ENCODE results near the gene PDLIM4. TPM values are rescaled to one million over a fixed set of nuclear protein-coding genes. Genes with fewer than 3 reads are reported as not detected.

The PDLIM4 gene
- total and polyA plus RNA-seq, 2 donors = 10.0 to 38.4 TPM

DNA sequence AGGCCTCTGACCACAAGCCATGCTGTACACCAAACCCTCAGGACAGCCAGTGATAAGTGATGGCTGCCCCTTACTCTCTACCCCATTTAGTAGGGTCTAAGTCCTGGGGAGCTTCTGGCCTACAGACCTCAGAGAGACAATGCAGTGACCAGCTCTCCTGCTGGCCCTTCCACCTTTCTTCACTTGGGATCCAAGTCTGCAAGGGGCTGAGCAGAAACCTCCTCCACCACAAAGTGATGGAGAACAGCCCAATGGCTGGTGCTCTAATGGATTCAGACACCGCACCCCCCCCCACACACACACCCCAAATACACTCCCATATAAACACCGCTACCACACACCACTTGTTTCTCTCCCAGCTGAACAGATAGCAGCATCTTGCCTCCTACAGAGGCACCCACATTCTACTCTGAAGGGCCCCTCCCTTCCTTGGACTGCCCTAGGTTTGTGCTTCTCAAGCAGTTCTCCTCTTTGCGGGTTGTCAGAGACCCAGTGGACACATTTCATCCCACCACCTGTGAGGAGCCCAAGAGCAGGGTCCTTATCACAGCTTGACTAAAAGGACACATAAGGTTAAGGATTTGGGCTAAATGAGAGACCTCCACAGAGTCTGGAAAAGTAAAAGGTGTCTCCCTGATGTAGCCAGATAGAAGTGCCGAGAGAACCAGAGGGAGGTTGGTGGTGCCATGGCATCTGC lies 1.3 kb upstream of the PDLIM4 start:
- H3K27me3 ChIP-seq (ENCODE audit: control insufficient read depth in 2 of 2, insufficient read depth in 1 of 2, low read length in 1 of 2) = peaks cover 2 to 40% of the 10 kb centered on the region in 2 donors
- over 99% methylated on average over 4 of the region's 4 CpGs for WGBS
- peaks cover 0 to 12% of the 10 kb centered on the region in 2 donors for H3K4me1 ChIP-seq (ENCODE audit: control insufficient read depth in 2 of 2, insufficient read depth in 2 of 2, low read length in 2 of 2)
- no peak for DNase-seq (ENCODE audit: low read depth in 6 of 9, low spot score in 9 of 9)
- no peak overlapping the region for H3K27ac ChIP-seq (ENCODE audit: low read depth in 1 of 2, low read length in 1 of 2)
- no peaks in the 10 kb centered on the region for H3K9me3 ChIP-seq (ENCODE audit: control insufficient read depth in 2 of 2, insufficient read depth in 1 of 2, low read length in 1 of 2)
- no peak overlapping the region for H3K4me3 ChIP-seq (ENCODE audit: low read length in 2 of 2)
- H3K36me3 ChIP-seq (ENCODE audit: control insufficient read depth in 2 of 2, insufficient read depth in 2 of 2, low read length in 1 of 2) = no peaks in the 10 kb centered on the region

DNA sequence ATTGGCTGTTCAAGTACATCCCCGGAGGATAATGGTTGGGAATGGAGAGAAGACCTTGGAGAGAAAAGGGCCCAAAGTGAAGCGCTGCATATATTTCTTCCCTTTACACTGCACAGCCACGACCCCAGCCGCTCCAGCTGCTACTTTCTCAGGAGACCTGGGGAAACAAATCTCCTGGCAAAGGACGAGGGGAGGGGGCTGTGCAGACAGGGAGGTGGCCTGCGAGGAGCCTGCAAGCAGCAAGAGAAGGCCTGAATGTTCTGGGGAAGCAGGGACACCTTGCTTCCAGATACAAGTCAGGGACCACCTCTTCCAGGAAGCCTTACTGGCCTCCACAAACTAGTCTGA lies 739 bp upstream of the PDLIM4 start:
- no peak overlapping the region for H3K4me3 ChIP-seq (ENCODE audit: low read length in 2 of 2)
- H3K4me1 ChIP-seq (ENCODE audit: control insufficient read depth in 2 of 2, insufficient read depth in 2 of 2, low read length in 2 of 2) = peaks cover 0 to 14% of the 10 kb centered on the region in 2 donors
- no peak for DNase-seq (ENCODE audit: low read depth in 6 of 9, low spot score in 9 of 9)
- WGBS = 97% methylated on average over 6 of the region's 6 CpGs
- no peaks in the 10 kb centered on the region for H3K9me3 ChIP-seq (ENCODE audit: control insufficient read depth in 2 of 2, insufficient read depth in 1 of 2, low read length in 1 of 2)
- peaks cover 2 to 40% of the 10 kb centered on the region in 2 donors for H3K27me3 ChIP-seq (ENCODE audit: control insufficient read depth in 2 of 2, insufficient read depth in 1 of 2, low read length in 1 of 2)
- H3K27ac ChIP-seq (ENCODE audit: low read depth in 1 of 2, low read length in 1 of 2) = no peak overlapping the region
- H3K36me3 ChIP-seq (ENCODE audit: control insufficient read depth in 2 of 2, insufficient read depth in 2 of 2, low read length in 1 of 2) = no peaks in the 10 kb centered on the region

DNA sequence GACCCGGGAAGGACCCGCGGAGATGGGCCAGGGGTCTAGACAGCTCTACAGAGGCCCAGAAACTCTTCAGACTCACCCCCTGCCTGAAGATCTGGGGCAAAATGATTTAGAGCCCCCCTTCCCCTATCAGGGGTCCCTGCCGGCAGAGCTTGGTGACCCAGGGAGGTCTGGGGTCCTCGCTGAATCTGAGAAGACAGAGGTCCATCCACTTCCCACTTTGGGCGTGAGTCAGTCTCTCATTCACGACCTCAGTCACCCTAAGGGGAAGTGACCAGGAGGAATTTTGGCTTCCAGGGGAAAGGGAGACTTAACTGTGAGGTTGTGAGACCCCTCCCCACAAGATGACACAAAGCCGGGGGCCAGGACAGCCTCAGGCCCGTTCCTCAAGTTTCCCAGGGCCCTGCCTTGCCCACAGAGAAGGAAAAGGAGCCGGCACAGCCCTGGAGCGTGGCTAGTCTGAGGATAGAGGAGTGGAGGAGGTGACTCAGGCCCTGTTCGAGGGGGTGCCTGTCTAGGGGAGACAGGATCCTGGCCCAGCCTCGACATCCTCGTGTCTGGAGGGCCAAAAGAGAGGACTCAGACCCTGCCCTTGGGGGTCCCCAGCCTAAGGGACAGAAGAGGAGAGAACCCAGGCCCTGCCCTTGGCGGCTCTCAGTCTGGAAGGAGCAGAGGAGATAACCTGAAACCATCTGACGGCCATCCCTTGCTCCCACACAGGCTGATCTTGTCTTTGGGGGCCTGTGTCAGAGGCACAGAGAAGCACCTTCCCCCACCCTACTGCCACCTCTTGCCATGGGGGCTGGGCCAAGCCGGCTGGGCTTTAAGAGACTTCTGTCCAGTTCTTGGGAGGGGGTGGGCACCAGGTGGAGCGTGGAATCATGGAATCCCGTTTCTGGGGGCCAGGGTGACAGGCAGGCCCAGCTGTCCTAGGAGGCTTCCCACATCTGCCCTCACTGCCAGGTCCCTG lies 889 bp downstream of the PDLIM4 start:
- WGBS = 88% methylated on average over 19 of the region's 19 CpGs
- H3K4me3 ChIP-seq (ENCODE audit: low read length in 2 of 2) = peak overlapping the region; percentile 36 to 40
- no peak for DNase-seq (ENCODE audit: low read depth in 6 of 9, low spot score in 9 of 9)

DNA sequence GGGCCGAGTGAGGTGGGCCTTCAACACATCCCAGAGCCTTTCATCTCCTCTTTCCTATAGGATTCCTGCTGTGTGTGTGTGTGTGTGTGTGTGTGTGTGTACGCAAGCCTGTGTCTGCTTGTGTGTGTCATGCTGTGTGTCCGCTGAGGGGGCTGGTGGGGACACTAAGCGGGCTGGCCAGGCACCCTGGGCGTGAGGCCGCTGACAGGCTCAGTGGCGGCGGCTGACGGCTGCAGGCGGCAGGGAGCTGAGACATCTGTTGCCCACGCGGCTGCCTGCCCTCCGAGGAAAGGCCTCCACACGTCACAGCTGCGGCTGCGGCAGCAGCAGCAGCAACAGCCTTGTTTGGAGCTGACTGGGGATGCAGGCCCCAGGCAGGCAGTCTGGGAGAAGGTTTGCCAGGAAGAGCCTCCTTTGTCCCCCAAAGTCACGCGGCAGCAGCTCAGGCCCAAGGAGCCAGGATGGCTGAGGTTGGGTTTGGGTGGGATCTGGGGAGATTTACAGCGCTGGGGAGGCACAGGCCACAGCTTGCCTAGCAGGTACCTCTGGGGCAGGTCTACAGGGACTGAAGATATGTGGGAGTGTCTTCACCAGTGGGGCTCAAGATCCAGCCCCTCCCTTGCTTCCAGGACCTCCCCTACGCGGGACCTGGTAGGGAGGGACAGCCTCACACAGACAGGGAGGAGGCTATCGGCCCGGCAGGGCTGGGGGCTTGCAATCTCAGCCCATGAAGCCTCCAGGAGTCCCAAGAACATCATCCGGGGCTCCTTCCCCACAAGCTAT lies 1.8 kb downstream of the PDLIM4 start:
- WGBS = 92% methylated on average over 24 of the region's 24 CpGs
- H3K4me1 ChIP-seq (ENCODE audit: control insufficient read depth in 2 of 2, insufficient read depth in 2 of 2, low read length in 2 of 2) = peaks cover 0 to 12% of the 10 kb centered on the region in 2 donors
- H3K4me3 ChIP-seq (ENCODE audit: low read length in 2 of 2) = no peak overlapping the region

More for the DNA sequence above, 889 bp downstream of the PDLIM4 start:
- H3K9me3 ChIP-seq (ENCODE audit: control insufficient read depth in 2 of 2, insufficient read depth in 1 of 2, low read length in 1 of 2) = no peaks in the 10 kb centered on the region
- H3K36me3 ChIP-seq (ENCODE audit: control insufficient read depth in 2 of 2, insufficient read depth in 2 of 2, low read length in 1 of 2) = no peaks in the 10 kb centered on the region
- peak overlapping the region; percentile 46 to 80 for H3K27ac ChIP-seq (ENCODE audit: low read depth in 1 of 2, low read length in 1 of 2)
- peaks cover 2 to 40% of the 10 kb centered on the region in 2 donors for H3K27me3 ChIP-seq (ENCODE audit: control insufficient read depth in 2 of 2, insufficient read depth in 1 of 2, low read length in 1 of 2)
- peaks cover 0 to 12% of the 10 kb centered on the region in 2 donors for H3K4me1 ChIP-seq (ENCODE audit: control insufficient read depth in 2 of 2, insufficient read depth in 2 of 2, low read length in 2 of 2)

DNA sequence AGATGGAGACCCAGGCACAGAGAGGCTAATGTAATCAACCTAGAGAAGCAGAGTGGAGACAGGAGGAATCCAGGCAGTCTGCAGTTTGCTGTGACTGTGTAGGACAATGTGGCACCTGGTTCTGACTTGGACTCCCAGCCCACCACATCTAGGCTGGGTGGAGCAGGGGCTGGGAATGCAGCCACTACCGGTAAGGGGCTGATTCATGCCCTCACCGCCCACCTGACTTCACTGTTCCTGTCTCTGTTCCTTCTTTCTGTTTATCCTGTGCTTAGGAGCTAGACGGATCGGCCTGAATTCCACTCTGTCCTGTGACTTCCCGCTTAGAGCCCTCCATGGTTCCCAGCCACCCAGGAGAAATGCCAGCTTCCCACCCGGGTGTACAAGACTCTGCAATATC lies 2.6 kb downstream of the PDLIM4 start:
- H3K36me3 ChIP-seq (ENCODE audit: control insufficient read depth in 2 of 2, insufficient read depth in 2 of 2, low read length in 1 of 2) = no peaks in the 10 kb centered on the region
- no peaks in the 10 kb centered on the region for H3K9me3 ChIP-seq (ENCODE audit: control insufficient read depth in 2 of 2, insufficient read depth in 1 of 2, low read length in 1 of 2)
- WGBS = 78% methylated on average over 6 of the region's 6 CpGs
- peak overlapping the region in 1 of 2 donors; percentile 19 for H3K27ac ChIP-seq (ENCODE audit: low read depth in 1 of 2, low read length in 1 of 2)
- H3K27me3 ChIP-seq (ENCODE audit: control insufficient read depth in 2 of 2, insufficient read depth in 1 of 2, low read length in 1 of 2) = peaks cover 2 to 40% of the 10 kb centered on the region in 2 donors
- no peak for DNase-seq (ENCODE audit: low read depth in 6 of 9, low spot score in 9 of 9)
- H3K4me3 ChIP-seq (ENCODE audit: low read length in 2 of 2) = no peak overlapping the region
- H3K4me1 ChIP-seq (ENCODE audit: control insufficient read depth in 2 of 2, insufficient read depth in 2 of 2, low read length in 2 of 2) = peaks cover 0 to 12% of the 10 kb centered on the region in 2 donors

More for the DNA sequence above, 1.8 kb downstream of the PDLIM4 start:
- DNase-seq (ENCODE audit: low read depth in 6 of 9, low spot score in 9 of 9) = no peak
- H3K27ac ChIP-seq (ENCODE audit: low read depth in 1 of 2, low read length in 1 of 2) = peak overlapping the region; percentile 46 to 80
- H3K9me3 ChIP-seq (ENCODE audit: control insufficient read depth in 2 of 2, insufficient read depth in 1 of 2, low read length in 1 of 2) = no peaks in the 10 kb centered on the region
- H3K36me3 ChIP-seq (ENCODE audit: control insufficient read depth in 2 of 2, insufficient read depth in 2 of 2, low read length in 1 of 2) = no peaks in the 10 kb centered on the region
- peaks cover 2 to 40% of the 10 kb centered on the region in 2 donors for H3K27me3 ChIP-seq (ENCODE audit: control insufficient read depth in 2 of 2, insufficient read depth in 1 of 2, low read length in 1 of 2)

DNA sequence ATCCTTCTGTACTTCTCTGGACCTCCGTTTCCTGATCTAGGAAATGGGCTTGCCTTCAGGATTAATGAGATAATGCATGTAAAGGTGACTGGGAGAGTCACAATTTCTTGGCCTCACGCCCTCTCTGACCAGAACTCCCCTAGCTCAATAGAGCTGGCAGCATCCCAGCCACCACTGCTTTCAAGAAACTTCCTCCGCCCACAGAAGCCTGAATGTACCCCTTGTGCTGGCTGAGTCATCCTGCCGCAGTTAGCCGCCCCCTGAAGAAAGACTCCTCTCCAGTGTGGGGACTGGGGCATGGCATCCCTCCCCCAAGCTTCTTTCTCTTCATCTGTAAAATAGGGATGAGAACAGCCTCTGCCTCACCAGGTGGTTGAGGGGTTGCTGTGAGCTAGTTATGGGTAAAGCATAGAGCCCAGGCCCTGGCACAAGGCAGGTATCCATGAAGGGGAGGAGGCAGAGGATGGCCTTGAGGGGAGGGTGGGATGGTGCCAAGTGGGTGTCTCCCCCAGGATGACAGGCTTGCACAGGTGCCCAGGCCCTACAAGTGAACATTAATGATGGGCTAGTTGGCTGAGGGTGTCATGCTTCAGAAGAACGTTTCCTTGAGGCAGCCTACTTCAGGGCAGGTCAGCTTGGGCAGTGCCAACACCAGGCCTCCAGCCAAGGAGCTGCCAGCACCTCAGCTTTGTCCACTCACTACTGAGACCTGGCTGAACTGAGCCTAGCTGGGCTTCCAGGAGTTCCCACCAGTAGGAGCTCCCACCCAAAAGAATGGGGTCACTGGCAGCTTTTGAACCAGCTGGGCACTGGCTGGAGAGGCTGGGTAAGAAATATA lies 3.4 kb downstream of the PDLIM4 start:
- peaks cover 0 to 12% of the 10 kb centered on the region in 2 donors for H3K4me1 ChIP-seq (ENCODE audit: control insufficient read depth in 2 of 2, insufficient read depth in 2 of 2, low read length in 2 of 2)
- no peak overlapping the region for H3K4me3 ChIP-seq (ENCODE audit: low read length in 2 of 2)
- peaks cover 2 to 36% of the 10 kb centered on the region in 2 donors for H3K27me3 ChIP-seq (ENCODE audit: control insufficient read depth in 2 of 2, insufficient read depth in 1 of 2, low read length in 1 of 2)
- no peak overlapping the region for H3K27ac ChIP-seq (ENCODE audit: low read depth in 1 of 2, low read length in 1 of 2)
- WGBS = 33% methylated on average over 6 of the region's 6 CpGs
- no peaks in the 10 kb centered on the region for H3K9me3 ChIP-seq (ENCODE audit: control insufficient read depth in 2 of 2, insufficient read depth in 1 of 2, low read length in 1 of 2)
- DNase-seq (ENCODE audit: low read depth in 6 of 9, low spot score in 9 of 9) = no peak
- H3K36me3 ChIP-seq (ENCODE audit: control insufficient read depth in 2 of 2, insufficient read depth in 2 of 2, low read length in 1 of 2) = no peaks in the 10 kb centered on the region

DNA sequence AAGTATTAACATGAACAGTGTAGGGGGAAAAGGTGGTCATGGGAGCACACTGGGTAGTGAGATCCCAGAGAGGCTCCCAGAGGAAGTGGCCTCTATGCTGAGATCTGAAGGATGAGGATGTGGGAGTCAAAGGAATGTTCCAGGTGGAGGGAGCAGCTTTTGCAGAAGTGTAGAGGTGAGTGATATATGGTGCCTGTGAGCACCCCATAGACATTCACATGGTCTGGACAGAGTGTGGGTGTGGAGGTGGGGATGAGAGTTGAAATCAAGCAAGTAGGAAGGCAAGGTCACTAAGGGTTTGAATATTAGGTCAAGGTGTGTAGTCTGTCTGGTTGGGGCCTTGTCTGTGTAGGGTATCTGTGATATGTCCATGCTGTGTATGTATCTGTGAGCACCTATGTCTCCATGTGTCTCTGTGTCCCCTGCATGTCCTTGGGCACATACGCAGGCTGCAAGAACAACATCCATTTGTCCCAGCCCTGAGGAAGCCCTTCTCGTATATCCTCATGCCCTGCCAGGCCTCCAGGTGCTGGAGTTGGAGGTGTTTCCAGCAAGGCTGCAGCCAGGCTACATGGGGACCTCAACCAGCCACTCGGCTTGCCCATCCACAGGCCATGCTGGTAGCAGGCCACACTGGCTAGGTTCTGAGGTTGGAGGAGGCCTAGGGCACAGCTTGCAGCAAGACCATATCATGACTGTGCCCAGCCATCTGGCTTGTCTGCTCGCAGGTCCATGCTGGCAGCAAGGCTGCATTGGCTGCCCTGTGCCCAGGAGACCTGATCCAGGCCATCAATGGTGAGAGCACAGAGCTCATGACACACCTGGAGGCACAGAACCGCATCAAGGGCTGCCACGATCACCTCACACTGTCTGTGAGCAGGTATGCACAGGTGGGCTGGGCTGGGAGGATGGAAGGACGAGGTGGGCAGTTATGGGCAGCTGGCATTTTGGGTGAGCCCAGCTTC lies 4.7 kb downstream of the PDLIM4 start:
- 91% methylated on average over 7 of the region's 7 CpGs for WGBS
- H3K9me3 ChIP-seq (ENCODE audit: control insufficient read depth in 2 of 2, insufficient read depth in 1 of 2, low read length in 1 of 2) = no peaks in the 10 kb centered on the region
- no peak overlapping the region for H3K27ac ChIP-seq (ENCODE audit: low read depth in 1 of 2, low read length in 1 of 2)
- peaks cover 0 to 9% of the 10 kb centered on the region in 2 donors for H3K4me1 ChIP-seq (ENCODE audit: control insufficient read depth in 2 of 2, insufficient read depth in 2 of 2, low read length in 2 of 2)
- H3K36me3 ChIP-seq (ENCODE audit: control insufficient read depth in 2 of 2, insufficient read depth in 2 of 2, low read length in 1 of 2) = no peaks in the 10 kb centered on the region
- H3K27me3 ChIP-seq (ENCODE audit: control insufficient read depth in 2 of 2, insufficient read depth in 1 of 2, low read length in 1 of 2) = peaks cover 0 to 24% of the 10 kb centered on the region in 2 donors
- no peak overlapping the region for H3K4me3 ChIP-seq (ENCODE audit: low read length in 2 of 2)
- DNase-seq (ENCODE audit: low read depth in 6 of 9, low spot score in 9 of 9) = no peak

Data from thymus (tissue), 11 donors.